ENCODE measurements around the gene RAB10. TPM values are rescaled to one million over a fixed set of nuclear protein-coding genes. Genes with fewer than 3 reads are reported as not detected.
"Not testable (repeated sequence)": the region's sequence is repeated elsewhere in the genome, so short reads cannot be mapped to it uniquely, and the experiment has no call there.

RAB10 gene
- total RNA-seq, 2 donors from 2014 or later, result 115 to 121 TPM

- H3K4me3 ChIP-seq (ENCODE audit: low read length), result no peak overlapping the region
- no peaks in the 10 kb centered on the region for H3K4me1 ChIP-seq (ENCODE audit: control insufficient read depth, insufficient read depth, low read length)
- Mint-ChIP-seq H3K4me3 (no peak overlapping the region), H3K4me1 (peaks cover 6% of the 10 kb centered on the region), H3K36me3 (ENCODE audit: low read depth) (peaks cover 70% of the 10 kb centered on the region), H3K27me3 (ENCODE audit: insufficient read depth) (no peaks in the 10 kb centered on the region), H3K9me3 (peaks cover 15% of the 10 kb centered on the region), H3K27ac (no peak overlapping the region)
- no peaks in the 10 kb centered on the region for H3K27me3 ChIP-seq (ENCODE audit: control insufficient read depth, insufficient read depth, low read length, poor library complexity, severe bottlenecking)
- no peak for DNase-seq
- H3K9ac ChIP-seq (ENCODE audit: extremely low read depth, low read length, poor library complexity, severe bottlenecking), result no peak overlapping the region
- peaks cover 16% of the 10 kb centered on the region for H3K9me3 ChIP-seq (ENCODE audit: control insufficient read depth, low read length)
- no peak for TF ChIP-seq CTCF (conservative IDR thresholded peaks at IDR 0.05)
- H3K36me3 ChIP-seq (ENCODE audit: control insufficient read depth, insufficient read depth, low read length), result peaks cover 71% of the 10 kb centered on the region
- H3K27ac ChIP-seq (ENCODE audit: low read depth, low read length), result no peak overlapping the region
- WGBS, 2 experiments (ENCODE audit: insufficient coverage in 1 of 2, insufficient read length in 1 of 2), result 100% methylated on average over 1 of the region's 1 CpG; no CpG with 5 or more reads in 1 of the 2 experiments
Observed at GRCh38 chr2:26100384-26100783, 66.5 kb downstream of the RAB10 start.

GRCh38 chr2:26103752-26104151 lies 69.9 kb downstream of the RAB10 start:
- Histone ChIP-seq H3K4me1 (ENCODE audit: control insufficient read depth, insufficient read depth, low read length) (no peaks in the 10 kb centered on the region), H3K9ac (ENCODE audit: extremely low read depth, low read length, poor library complexity, severe bottlenecking) (no peak overlapping the region), H3K27me3 (ENCODE audit: control insufficient read depth, insufficient read depth, low read length, poor library complexity, severe bottlenecking) (no peaks in the 10 kb centered on the region), H3K9me3 (ENCODE audit: control insufficient read depth, low read length) (peaks cover 16% of the 10 kb centered on the region), H3K36me3 (ENCODE audit: control insufficient read depth, insufficient read depth, low read length) (peaks cover 83% of the 10 kb centered on the region), H3K27ac (ENCODE audit: low read depth, low read length) (no peak overlapping the region), H3K4me3 (ENCODE audit: low read length) (no peak overlapping the region)
- WGBS, 2 experiments (ENCODE audit: insufficient coverage in 1 of 2, insufficient read length in 1 of 2), result 92 to 95% methylated on average over 2 to 4 of the region's 4 CpGs
- H3K27ac Mint-ChIP-seq, result no peak overlapping the region
- H3K9me3 Mint-ChIP-seq, result peaks cover 15% of the 10 kb centered on the region
- H3K4me1 Mint-ChIP-seq, result no peaks in the 10 kb centered on the region
- DNase-seq, result no peak
- no peak for TF ChIP-seq CTCF (conservative IDR thresholded peaks at IDR 0.05)
- no peaks in the 10 kb centered on the region for H3K27me3 Mint-ChIP-seq (ENCODE audit: insufficient read depth)
- peaks cover 56% of the 10 kb centered on the region for H3K36me3 Mint-ChIP-seq (ENCODE audit: low read depth)
- H3K4me3 Mint-ChIP-seq, result no peak overlapping the region

- H3K36me3 ChIP-seq (ENCODE audit: control insufficient read depth, insufficient read depth, low read length), result peaks cover 85% of the 10 kb centered on the region
- not testable (repeated sequence) for H3K27ac Mint-ChIP-seq; H3K4me3 Mint-ChIP-seq; DNase-seq; H3K4me1 Mint-ChIP-seq; H3K27me3 ChIP-seq (ENCODE audit: control insufficient read depth, insufficient read depth, low read length, poor library complexity, severe bottlenecking); H3K27ac ChIP-seq (ENCODE audit: low read depth, low read length); H3K9me3 ChIP-seq (ENCODE audit: control insufficient read depth, low read length); H3K27me3 Mint-ChIP-seq (ENCODE audit: insufficient read depth); H3K9ac ChIP-seq (ENCODE audit: extremely low read depth, low read length, poor library complexity, severe bottlenecking); H3K4me1 ChIP-seq (ENCODE audit: control insufficient read depth, insufficient read depth, low read length); H3K4me3 ChIP-seq (ENCODE audit: low read length); H3K9me3 Mint-ChIP-seq
- 96 to 100% methylated on average over 5 to 6 of the region's 6 CpGs for WGBS, 2 experiments (ENCODE audit: insufficient coverage in 1 of 2, insufficient read length in 1 of 2)
- H3K36me3 Mint-ChIP-seq (ENCODE audit: low read depth), result peaks cover 48% of the 10 kb centered on the region
Observed at GRCh38 chr2:26108701-26109100, 74.8 kb downstream of the RAB10 start.

GRCh38 chr2:26112201-26112600 lies 78.3 kb downstream of the RAB10 start:
- H3K4me3 ChIP-seq (ENCODE audit: low read length), result no peak overlapping the region
- no peak overlapping the region for H3K4me3 Mint-ChIP-seq
- no peaks in the 10 kb centered on the region for H3K4me1 ChIP-seq (ENCODE audit: control insufficient read depth, insufficient read depth, low read length)
- H3K27ac ChIP-seq (ENCODE audit: low read depth, low read length), result no peak overlapping the region
- H3K36me3 ChIP-seq (ENCODE audit: control insufficient read depth, insufficient read depth, low read length), result peaks cover 76% of the 10 kb centered on the region
- no peaks in the 10 kb centered on the region for H3K27me3 Mint-ChIP-seq (ENCODE audit: insufficient read depth)
- H3K9me3 ChIP-seq (ENCODE audit: control insufficient read depth, low read length), result no peaks in the 10 kb centered on the region
- no peak overlapping the region for H3K27ac Mint-ChIP-seq
- H3K9me3 Mint-ChIP-seq, result no peaks in the 10 kb centered on the region
- TF ChIP-seq CTCF (conservative IDR thresholded peaks at IDR 0.05), result no peak
- WGBS, 2 experiments (ENCODE audit: insufficient coverage in 1 of 2, insufficient read length in 1 of 2), result 100% methylated on average over 1 of the region's 1 CpG
- H3K36me3 Mint-ChIP-seq (ENCODE audit: low read depth), result peaks cover 58% of the 10 kb centered on the region
- H3K27me3 ChIP-seq (ENCODE audit: control insufficient read depth, insufficient read depth, low read length, poor library complexity, severe bottlenecking), result no peaks in the 10 kb centered on the region
- no peak overlapping the region for H3K9ac ChIP-seq (ENCODE audit: extremely low read depth, low read length, poor library complexity, severe bottlenecking)
- no peaks in the 10 kb centered on the region for H3K4me1 Mint-ChIP-seq
- no peak for DNase-seq
